OCI-LY3 (cell line): Measurements from ENCODE around the gene PITPNC1.

Source experiments
- EZH2phosphoT487 ChIP-seq: fragments of 200-600 bp; shearing (Covaris generic); IDR thresholded peaks from 2 replicates; pipeline ENCODE4 v1.6.1; 2018; ENCODE audit warnings: antibody characterized with exemption, mixed run types, low read depth
- TF ChIP-seq, protein P1 (sequence below): fragments of 200-600, 300-600 bp; sonication (generic); IDR thresholded peaks from 2 replicates; pipeline ENCODE4 v1.5.1; 2014; ENCODE audit warnings: antibody characterized with exemption, low read length, low read depth

DNA sequence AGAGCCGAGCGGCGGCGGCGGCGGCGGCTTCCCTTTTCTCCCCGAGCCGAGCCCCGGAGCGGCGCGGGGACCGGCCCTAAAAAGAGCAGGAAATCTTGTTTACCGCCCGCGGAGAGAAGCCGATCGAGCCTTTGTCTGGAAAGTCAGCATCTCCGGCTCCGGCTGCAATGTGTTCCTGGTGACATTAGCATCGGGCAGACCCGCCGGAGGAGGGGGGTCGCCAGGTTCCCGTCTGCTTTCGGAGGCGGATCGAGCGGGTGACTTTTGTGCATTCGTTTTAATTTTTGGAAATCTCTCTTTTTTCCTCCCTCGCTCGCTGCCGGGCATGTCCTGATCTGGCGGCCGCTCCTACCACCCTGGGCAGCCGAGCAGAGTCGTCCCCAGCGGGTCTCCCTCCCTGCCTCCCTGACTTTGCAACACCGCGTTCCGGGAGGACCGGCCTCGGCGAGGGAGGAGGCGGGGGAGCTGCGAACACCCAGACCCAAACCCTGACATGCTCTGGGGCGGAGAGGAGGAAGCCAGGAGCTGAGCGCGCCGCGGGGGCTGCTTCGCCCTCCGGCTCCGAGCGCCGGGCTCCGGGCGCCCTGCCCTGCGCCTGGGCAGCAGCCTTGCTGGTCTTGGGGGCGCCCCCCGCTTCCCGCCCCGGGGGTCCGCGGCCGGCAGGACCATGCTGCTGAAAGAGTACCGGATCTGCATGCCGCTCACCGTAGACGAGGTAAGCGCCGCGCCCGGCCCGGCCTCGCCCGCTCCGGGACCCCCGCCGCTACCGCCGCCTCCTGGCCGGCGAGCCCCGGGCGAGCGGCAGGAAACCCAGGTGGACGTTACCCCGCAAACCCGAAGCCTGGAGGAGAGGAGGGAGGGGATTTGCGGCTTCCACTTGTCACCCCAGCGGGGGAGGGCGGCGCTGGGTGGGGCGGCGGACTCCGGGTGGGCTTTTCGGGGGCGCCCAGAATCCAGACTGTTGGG lies 690 bp downstream of the PITPNC1 start:
- TF ChIP-seq, protein P1, sequence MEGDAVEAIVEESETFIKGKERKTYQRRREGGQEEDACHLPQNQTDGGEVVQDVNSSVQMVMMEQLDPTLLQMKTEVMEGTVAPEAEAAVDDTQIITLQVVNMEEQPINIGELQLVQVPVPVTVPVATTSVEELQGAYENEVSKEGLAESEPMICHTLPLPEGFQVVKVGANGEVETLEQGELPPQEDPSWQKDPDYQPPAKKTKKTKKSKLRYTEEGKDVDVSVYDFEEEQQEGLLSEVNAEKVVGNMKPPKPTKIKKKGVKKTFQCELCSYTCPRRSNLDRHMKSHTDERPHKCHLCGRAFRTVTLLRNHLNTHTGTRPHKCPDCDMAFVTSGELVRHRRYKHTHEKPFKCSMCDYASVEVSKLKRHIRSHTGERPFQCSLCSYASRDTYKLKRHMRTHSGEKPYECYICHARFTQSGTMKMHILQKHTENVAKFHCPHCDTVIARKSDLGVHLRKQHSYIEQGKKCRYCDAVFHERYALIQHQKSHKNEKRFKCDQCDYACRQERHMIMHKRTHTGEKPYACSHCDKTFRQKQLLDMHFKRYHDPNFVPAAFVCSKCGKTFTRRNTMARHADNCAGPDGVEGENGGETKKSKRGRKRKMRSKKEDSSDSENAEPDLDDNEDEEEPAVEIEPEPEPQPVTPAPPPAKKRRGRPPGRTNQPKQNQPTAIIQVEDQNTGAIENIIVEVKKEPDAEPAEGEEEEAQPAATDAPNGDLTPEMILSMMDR, result peak; percentile 39
- no peak for TF ChIP-seq EZH2phosphoT487
